Stomach (tissue), 9 donors: ENCODE data around the gene ITGA5. TPM values are rescaled to one million over a fixed set of nuclear protein-coding genes. Genes with fewer than 3 reads are reported as not detected.

Experiments
- DNase-seq, 2 donors: peaks; one replicate each; pipeline versions ENCODE4 v3.0.0 to v3.0.0-alpha.2; 2013 to 2019
- H3K27ac ChIP-seq, 5 donors: fragments of 200-600 bp in 4 of 5; sonication (generic) in 4 of 5; one replicate each; pipeline ENCODE4 v1.5.1; 2013 to 2019; ENCODE audit warnings: mild to moderate bottlenecking in 1 of 5, moderate library complexity in 1 of 5
- H3K27me3 ChIP-seq, 3 donors: fragments of 200-600 bp; sonication (generic); one replicate each; pipeline ENCODE4 v1.5.1; 2017 to 2019; ENCODE audit warnings: mixed run types in 1 of 3
- H3K36me3 ChIP-seq, 4 donors: fragments of 200-600 bp; sonication (generic); 1 replicate in 3 of 4; 2 replicates in 1 of 4; pipeline ENCODE4 v1.5.1; 2016 to 2019
- H3K4me1 ChIP-seq, 4 donors: fragments of 200-600 bp; sonication (generic); one replicate each; pipeline ENCODE4 v1.5.1; 2016 to 2019
- H3K4me3 ChIP-seq, 4 donors: fragments of 200-600 bp; sonication (generic) in 3 of 4; one replicate each; pipeline ENCODE4 v1.5.1; 2016 to 2019; ENCODE audit warnings: mild to moderate bottlenecking in 1 of 4
- H3K9me3 ChIP-seq, 4 donors: fragments of 200-600 bp; sonication (generic); one replicate each; pipeline ENCODE4 v1.5.1; 2016 to 2019
- CTCF ChIP-seq, 7 experiments: fragments of 450-650 bp in 4 of 7; fragments of 200-600 bp in 3 of 7; sonication (generic) in 3 of 7; IDR thresholded peaks; one replicate each; pipeline ENCODE4 v1.5.1; 2016 to 2019; ENCODE audit warnings: antibody characterized with exemption in 7 of 7, control low read depth in 2 of 7, mild to moderate bottlenecking in 1 of 7
- EP300 ChIP-seq: sonication (generic); formaldehyde crosslinking; IDR thresholded peaks from one replicate; pipeline ENCODE4 v1.6.1; 2017; ENCODE audit warnings: antibody characterized with exemption
- POLR2A ChIP-seq, 4 donors: fragments of 450-650 bp; IDR thresholded peaks; one replicate each; pipeline ENCODE4 v1.6.1; 2016; ENCODE audit warnings: antibody characterized with exemption in 4 of 4, control low read depth in 2 of 4, mild to moderate bottlenecking in 1 of 4, moderate library complexity in 1 of 4
- POLR2AphosphoS5 ChIP-seq, 3 donors: sonication (generic); formaldehyde crosslinking; IDR thresholded peaks; one replicate each; pipeline ENCODE4 v1.6.1; 2016; ENCODE audit warnings: antibody characterized with exemption in 3 of 3
- WGBS, 5 donors: extraction: QIAGEN DNeasy Blood & Tissue Kit in 3 of 5; methylation state at CpG; one replicate each; pipeline versions ENCODE4 v1.1.5 to v1.1.7; 2013 to 2018; 5-methylcytosine and 5-hydroxymethylcytosine counted together
- intact Hi-C: fragments of 100-400 bp; cut with DNase I; formaldehyde crosslinking; loops from one replicate; pipeline ENCODE4 v1.15.1; 2023; ENCODE audit warnings: low total_unique reads
- polyA plus RNA-seq, 3 donors: library from polyadenylated mRNA; stranded (reverse); fragments of 200-250 nt; gene quantifications; one replicate each; pipeline ENCODE4 v1.2.3, GENCODE V29; 2013
- total RNA-seq, 5 donors: library from RNA; depleted of rRNA; stranded (reverse); fragments of >200 nt; gene quantifications; one replicate each; pipeline versions ENCODE4 v1.1.0 to v1.2.3, GENCODE V29; 2014 to 2016
- donor health status: healthy with polysubstance abuse.
- donor health status: Bipolar disorder and iron deficiency.
- donor health status: healthy.

Gene ITGA5
- total and polyA plus RNA-seq, 8 donors = 29.3 to 182 (median 85.0) TPM

DNA sequence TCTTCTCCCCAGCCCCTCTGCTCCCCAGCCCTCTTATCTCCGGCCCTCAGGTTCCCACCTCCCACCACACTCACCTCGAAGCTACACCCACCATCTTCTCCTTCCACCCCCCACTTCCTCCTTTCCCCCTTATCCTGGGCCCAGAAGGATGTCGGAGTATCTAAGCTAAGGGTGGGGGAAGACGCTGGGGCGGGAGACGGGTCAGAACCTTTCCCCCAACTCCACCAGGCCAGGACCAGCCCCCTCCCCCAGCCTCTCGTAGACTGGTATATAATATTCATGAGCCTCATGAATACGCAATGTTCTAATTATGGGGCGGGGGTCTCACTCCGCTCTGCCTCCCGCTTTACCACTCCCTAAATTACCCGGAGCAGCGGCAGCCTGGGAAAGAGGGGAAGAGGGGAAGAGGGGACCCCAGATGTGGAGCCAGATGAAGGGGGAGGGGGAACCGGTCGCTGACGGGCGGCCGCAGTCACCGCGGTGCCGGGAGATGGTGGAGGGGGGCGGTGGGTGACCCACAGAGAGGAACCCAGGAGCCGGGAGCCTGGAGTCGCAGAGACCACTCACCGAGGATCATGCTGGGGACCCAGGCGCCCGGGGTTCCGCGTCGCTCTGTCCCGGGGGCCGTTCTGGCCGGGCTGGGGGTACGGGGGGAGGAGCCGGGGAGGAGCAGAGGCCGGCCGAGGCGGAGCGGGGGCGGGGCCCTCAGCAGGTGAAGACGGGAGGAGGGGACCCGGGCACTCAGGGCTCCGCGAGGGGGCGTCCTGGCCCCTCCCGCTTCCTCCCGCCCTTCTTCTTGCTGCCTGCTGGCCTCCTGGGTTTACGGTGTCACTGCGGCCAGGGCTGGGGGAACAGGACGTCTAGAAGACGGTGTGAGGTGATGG lies 28.2 kb downstream of the ITGA5 start:
- no peak for TF ChIP-seq POLR2A (IDR thresholded peaks at IDR 0.05)
- no peak for TF ChIP-seq CTCF (IDR thresholded peaks at IDR 0.05)
- no peak for TF ChIP-seq EP300
- TF ChIP-seq POLR2AphosphoS5 (IDR thresholded peaks at IDR 0.05) = no peak
- Histone ChIP-seq H3K4me3 (peak overlapping the region; percentile 47 to 58 (median 51)), H3K27ac (peak overlapping the region in 3 of 5 donors; percentile 12 to 57 (median 24)), H3K4me1 (peaks cover 0 to 37% (median 17%) of the 10 kb centered on the region in 4 donors), H3K27me3 (no peaks in the 10 kb centered on the region), H3K9me3 (no peaks in the 10 kb centered on the region), H3K36me3 (peaks cover 10 to 32% (median 22%) of the 10 kb centered on the region in 4 donors)
- peak; percentile 58 to 84 for DNase-seq
- WGBS, 5 donors = 13 to 24% (median 18%) methylated on average over 28 to 51 of the region's 51 CpGs
- intact Hi-C loops = no loop called here

GRCh38 chr12:54390176-54390667 lies 28.8 kb downstream of the ITGA5 start:
- Histone ChIP-seq H3K9me3 (no peaks in the 10 kb centered on the region), H3K27ac (no peak overlapping the region), H3K27me3 (no peaks in the 10 kb centered on the region), H3K4me3 (peak overlapping the region in 1 of 4 donors; percentile 47), H3K36me3 (peaks cover 5 to 25% (median 15%) of the 10 kb centered on the region in 4 donors), H3K4me1 (peaks cover 0 to 43% (median 23%) of the 10 kb centered on the region in 4 donors)
- 49 to 83% (median 73%) methylated on average over 3 to 7 of the region's 7 CpGs for WGBS, 5 donors
- intact Hi-C loops = no loop called here
- no peak for TF ChIP-seq CTCF (IDR thresholded peaks at IDR 0.05)
- TF ChIP-seq POLR2AphosphoS5 (IDR thresholded peaks at IDR 0.05) = no peak
- no peak for TF ChIP-seq POLR2A (IDR thresholded peaks at IDR 0.05)
- TF ChIP-seq EP300 = no peak
- no peak for DNase-seq

DNA sequence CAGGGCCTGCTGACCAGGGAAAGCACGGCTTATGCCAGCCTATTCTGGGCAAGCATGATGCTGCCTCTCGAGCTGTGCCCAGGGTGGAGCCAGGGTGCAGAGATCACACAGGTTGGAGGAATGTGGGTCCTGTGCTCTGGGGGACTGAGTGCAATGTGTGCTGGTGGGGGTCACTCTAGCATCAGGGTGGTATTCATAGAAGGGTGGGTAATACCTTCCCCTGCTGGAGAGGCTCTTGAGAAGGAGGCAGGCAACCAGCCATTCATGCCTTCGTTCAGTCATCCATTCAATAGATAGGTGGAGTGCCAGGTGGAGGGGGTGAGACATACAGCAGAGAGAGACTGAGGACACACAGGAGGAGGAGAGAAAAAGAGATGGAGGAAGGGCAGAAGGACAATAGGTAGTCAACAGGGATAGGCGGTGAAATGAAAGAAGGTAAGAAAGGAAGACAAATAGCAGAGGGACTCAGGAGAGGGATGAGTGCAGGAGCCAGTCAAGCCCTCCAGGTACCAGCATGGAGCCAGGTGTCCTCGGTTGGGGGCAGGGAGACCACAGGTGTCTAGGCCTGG lies 29.4 kb downstream of the ITGA5 start:
- 87 to 93% (median 91%) methylated on average over 4 to 5 of the region's 5 CpGs for WGBS, 5 donors
- DNase-seq = no peak
- intact Hi-C loops = no loop called here
- Histone ChIP-seq H3K4me1 (peaks cover 0 to 48% (median 25%) of the 10 kb centered on the region in 4 donors), H3K4me3 (no peak overlapping the region), H3K27me3 (no peaks in the 10 kb centered on the region), H3K27ac (no peak overlapping the region), H3K9me3 (no peaks in the 10 kb centered on the region), H3K36me3 (peaks cover 0 to 20% (median 9%) of the 10 kb centered on the region in 4 donors)
- TF ChIP-seq POLR2A (IDR thresholded peaks at IDR 0.05) (no peak), EP300 (no peak), POLR2AphosphoS5 (IDR thresholded peaks at IDR 0.05) (no peak), CTCF (IDR thresholded peaks at IDR 0.05) (no peak)

GRCh38 chr12:54389134-54389508 lies 29.9 kb downstream of the ITGA5 start:
- Histone ChIP-seq H3K4me3 (no peak overlapping the region), H3K27me3 (no peaks in the 10 kb centered on the region), H3K9me3 (no peaks in the 10 kb centered on the region), H3K4me1 (peaks cover 0 to 54% (median 28%) of the 10 kb centered on the region in 4 donors), H3K27ac (no peak overlapping the region), H3K36me3 (peaks cover 0 to 14% (median 4%) of the 10 kb centered on the region in 4 donors)
- intact Hi-C loops = no loop called here
- DNase-seq = no peak
- no peak for TF ChIP-seq POLR2AphosphoS5 (IDR thresholded peaks at IDR 0.05)
- no peak for TF ChIP-seq POLR2A (IDR thresholded peaks at IDR 0.05)
- WGBS, 5 donors = 84 to 94% (median 90%) methylated on average over 3 of the region's 3 CpGs
